Measurements from ENCODE around the gene SERTM1. TPM values are rescaled to one million over a fixed set of nuclear protein-coding genes. Genes with fewer than 3 reads are reported as not detected.

Gene SERTM1
- total and polyA plus RNA-seq, 2 experiments from 2014 or later, result 0.70 TPM; not detected in 1

Other genes starting within 250 kb of the SERTM1 start
- 0.47 TPM in 1 of 2 replicates, not detected in the other for gene CCNA1, start 241.5 kb upstream of the SERTM1 start, total RNA-seq
- gene CCNA1, start 241.5 kb upstream of the SERTM1 start, polyA plus RNA-seq, result 0.32 and 0.83 TPM in 2 replicates
- gene RFXAP, start 145.2 kb downstream of the SERTM1 start, total RNA-seq, result 2.7 and 2.9 TPM in 2 replicates
- 3.1 and 5.8 TPM in 2 replicates for gene RFXAP, start 145.2 kb downstream of the SERTM1 start, polyA plus RNA-seq
- gene SMAD9, start 246.2 kb downstream of the SERTM1 start, total RNA-seq, result 5.8 and 6.6 TPM in 2 replicates
- 3.2 and 4.1 TPM in 2 replicates for gene SMAD9, start 246.2 kb downstream of the SERTM1 start, polyA plus RNA-seq